Lower leg skin (tissue), 4 donors: Measurements from ENCODE around the gene MPP7. TPM values are rescaled to one million over a fixed set of nuclear protein-coding genes. Genes with fewer than 3 reads are reported as not detected.

Source experiments
- DNase-seq, 2 donors: peaks; one replicate each; pipeline ENCODE4 v3.0.0-alpha.2; 2019; ENCODE audit warnings: low spot score in 2 of 2
- H3K4me3 ChIP-seq: fragments of 200-600 bp; sonication (generic); 2 replicates; pipeline ENCODE4 v1.5.1; 2017; ENCODE audit warnings: mild to moderate bottlenecking, low read depth; ENCODE audit not compliant: poor library complexity, severe bottlenecking
- POLR2A ChIP-seq, 2 donors: fragments of 450-650 bp; IDR thresholded peaks; one replicate each; pipeline ENCODE4 v1.6.1; 2016 to 2017; ENCODE audit warnings: antibody characterized with exemption in 2 of 2, mild to moderate bottlenecking in 1 of 2, moderate library complexity in 1 of 2
- WGBS, 2 donors: methylation state at CpG; one replicate each; pipeline ENCODE4 v1.1.5; 2018; 5-methylcytosine and 5-hydroxymethylcytosine counted together
- intact Hi-C: fragments of 100-400 bp; cut with DNase I; formaldehyde crosslinking; loops from one replicate; pipeline ENCODE4 v1.15.0; 2023; ENCODE audit warnings: low total_unique reads
- total RNA-seq, 4 donors: library from RNA; depleted of rRNA; stranded (reverse); fragments of >200 nt; gene quantifications; one replicate each; pipeline ENCODE4 v1.1.0, GENCODE V29; 2016
- TF ChIP-seq, protein P1 (sequence below), 3 donors: fragments of 450-650 bp; IDR thresholded peaks; one replicate each; pipeline ENCODE4 v1.5.1; 2016; ENCODE audit warnings: antibody characterized with exemption in 3 of 3, mild to moderate bottlenecking in 3 of 3, moderate library complexity in 2 of 3

Gene MPP7
- total RNA-seq, 4 donors from 2014 or later: 48.2 to 66.7 (median 59.0) TPM

DNA sequence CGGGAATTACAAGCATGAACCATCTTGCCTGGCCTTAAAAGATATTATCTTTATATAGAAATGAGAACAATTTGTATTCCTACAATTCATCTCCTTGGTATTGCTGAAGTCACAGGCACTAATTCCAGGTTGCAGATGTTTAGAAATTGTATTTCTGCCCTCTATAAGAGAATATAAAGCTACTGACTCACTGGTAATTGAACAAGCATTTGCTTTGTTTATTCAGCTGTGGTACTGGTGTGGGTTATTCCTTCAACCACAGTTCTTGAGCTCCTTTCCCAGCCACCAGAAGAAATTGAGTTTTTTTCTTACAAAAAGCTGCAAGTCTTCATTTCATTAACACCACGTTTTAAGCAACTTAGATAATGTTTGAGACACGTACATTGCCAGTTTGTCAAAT is 29.0 kb upstream of the MPP7 start:
- no peak for DNase-seq
- intact Hi-C loops: no loop called here
- H3K4me3 ChIP-seq: no peak overlapping the region
- WGBS, 2 donors: 62 to 67% methylated on average over 3 of the region's 3 CpGs
- TF ChIP-seq POLR2A (IDR thresholded peaks at IDR 0.05): no peak
- TF ChIP-seq, protein P1, sequence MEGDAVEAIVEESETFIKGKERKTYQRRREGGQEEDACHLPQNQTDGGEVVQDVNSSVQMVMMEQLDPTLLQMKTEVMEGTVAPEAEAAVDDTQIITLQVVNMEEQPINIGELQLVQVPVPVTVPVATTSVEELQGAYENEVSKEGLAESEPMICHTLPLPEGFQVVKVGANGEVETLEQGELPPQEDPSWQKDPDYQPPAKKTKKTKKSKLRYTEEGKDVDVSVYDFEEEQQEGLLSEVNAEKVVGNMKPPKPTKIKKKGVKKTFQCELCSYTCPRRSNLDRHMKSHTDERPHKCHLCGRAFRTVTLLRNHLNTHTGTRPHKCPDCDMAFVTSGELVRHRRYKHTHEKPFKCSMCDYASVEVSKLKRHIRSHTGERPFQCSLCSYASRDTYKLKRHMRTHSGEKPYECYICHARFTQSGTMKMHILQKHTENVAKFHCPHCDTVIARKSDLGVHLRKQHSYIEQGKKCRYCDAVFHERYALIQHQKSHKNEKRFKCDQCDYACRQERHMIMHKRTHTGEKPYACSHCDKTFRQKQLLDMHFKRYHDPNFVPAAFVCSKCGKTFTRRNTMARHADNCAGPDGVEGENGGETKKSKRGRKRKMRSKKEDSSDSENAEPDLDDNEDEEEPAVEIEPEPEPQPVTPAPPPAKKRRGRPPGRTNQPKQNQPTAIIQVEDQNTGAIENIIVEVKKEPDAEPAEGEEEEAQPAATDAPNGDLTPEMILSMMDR (IDR thresholded peaks at IDR 0.05): no peak

DNA sequence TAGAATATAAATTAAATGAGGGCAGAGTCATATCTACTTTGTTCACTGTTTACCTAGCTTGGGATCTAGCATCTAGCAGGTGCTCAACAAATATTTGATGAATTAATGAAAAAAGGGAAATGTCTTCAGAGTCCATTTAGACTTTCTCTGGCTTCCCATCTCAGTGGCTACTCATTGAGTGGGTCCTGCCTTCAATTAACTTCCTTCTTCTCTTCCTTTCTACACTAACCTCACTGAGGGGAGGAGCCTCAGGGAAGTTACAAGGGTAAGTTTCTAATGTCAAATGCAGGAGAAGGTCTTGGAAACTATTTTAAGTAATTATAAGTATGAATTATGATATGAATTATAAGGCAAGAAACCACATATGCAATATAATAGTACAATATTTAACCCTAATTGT is 28.2 kb upstream of the MPP7 start:
- intact Hi-C loops: no loop called here
- no peak for DNase-seq
- TF ChIP-seq, protein P1 (IDR thresholded peaks at IDR 0.05): no peak
- no peak for TF ChIP-seq POLR2A (IDR thresholded peaks at IDR 0.05)
- H3K4me3 ChIP-seq: no peak overlapping the region

DNA sequence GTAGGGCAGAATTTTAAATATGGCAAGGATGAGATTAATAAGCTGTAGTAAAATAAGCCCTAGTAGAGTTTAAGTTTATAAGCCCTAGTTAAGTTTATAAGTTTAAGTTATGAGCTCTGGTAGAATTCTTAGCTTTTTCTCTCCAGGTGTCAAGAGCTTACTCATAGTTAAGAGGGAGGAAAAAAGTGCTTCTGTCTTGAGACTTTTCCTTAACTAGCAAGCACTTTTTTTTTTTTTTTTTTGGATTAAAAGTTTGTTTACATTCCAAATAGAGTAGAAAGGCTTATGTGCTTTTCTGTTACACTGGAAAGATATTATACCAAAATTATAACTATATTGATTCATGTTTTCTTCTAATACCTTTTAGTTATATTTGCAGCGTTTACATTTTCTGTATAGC is 25.5 kb upstream of the MPP7 start:
- no peak for DNase-seq
- no peak overlapping the region for H3K4me3 ChIP-seq
- intact Hi-C loops: no loop called here
- 92 to 100% methylated on average over 1 of the region's 1 CpG for WGBS, 2 donors
- TF ChIP-seq POLR2A (IDR thresholded peaks at IDR 0.05): no peak
- TF ChIP-seq, protein P1 (IDR thresholded peaks at IDR 0.05): no peak

DNA sequence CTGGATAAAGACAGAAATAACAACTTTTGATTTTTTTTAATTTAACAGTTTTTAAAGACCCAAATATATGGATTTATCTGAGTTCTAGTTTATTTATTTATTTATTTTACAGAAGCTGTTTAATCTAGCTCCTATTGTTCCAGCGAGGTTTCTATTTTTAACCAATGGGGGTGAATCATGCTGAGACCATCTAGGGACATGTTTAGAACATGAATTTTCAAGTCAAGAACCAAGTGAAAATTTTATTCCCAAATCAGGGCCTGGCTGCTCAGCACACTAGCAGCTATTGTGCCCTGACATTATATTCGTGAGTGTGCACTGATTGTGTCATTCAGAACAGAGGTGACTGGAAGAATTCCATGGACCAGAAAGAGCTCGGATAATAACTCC is 24.6 kb upstream of the MPP7 start:
- TF ChIP-seq, protein P1 (IDR thresholded peaks at IDR 0.05): no peak
- no peak for TF ChIP-seq POLR2A (IDR thresholded peaks at IDR 0.05)
- intact Hi-C loops: no loop called here
- no peak overlapping the region for H3K4me3 ChIP-seq
- WGBS, 2 donors: 35 to 37% methylated on average over 3 of the region's 3 CpGs
- no peak for DNase-seq

DNA sequence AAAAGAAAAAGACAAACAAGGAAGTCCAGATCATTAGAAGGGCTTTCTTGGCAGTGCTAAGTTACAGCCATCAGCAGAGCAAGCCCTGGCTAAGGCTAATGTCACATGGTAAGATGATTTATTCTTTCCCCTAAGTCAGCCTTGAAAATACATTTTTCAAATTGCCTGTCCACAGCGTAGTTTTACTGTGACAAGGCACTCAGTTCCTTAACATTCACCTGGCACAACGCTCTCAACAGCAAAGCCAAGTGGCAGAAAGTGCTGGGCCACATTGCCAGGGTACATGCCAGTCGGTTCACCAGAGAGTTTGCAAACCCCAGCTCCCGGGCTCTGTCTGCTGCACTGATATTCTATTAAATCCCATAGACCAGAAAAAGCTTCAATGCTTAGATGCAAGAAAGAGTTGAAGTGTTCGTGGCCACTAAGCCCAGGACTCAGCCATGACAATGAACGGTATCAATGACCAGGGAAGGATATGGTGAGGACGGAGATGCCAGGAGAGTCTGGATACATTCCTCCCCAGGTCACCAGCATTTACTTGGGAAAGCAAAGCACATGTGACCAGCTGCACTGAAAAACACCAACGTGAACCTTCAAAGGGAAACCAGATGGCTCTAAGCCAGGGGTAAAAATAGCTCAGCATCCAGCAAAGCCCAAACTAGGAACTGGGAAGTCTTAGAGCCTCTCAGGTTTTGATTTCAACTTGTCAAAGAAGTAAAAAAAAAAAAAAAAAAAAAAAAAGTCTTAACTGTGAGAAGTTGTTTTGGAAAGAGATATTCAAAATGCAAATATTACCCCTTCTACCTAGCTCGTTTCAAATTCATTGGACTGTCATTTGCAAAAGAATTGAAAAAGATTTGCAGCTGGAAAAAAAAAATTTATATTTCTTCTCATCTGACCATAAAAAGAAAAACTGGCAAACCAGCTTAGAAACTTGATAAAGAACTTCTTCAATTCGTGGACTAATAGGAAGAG is 23.9 kb upstream of the MPP7 start:
- intact Hi-C loops: no loop called here
- no peak overlapping the region for H3K4me3 ChIP-seq
- 13 to 15% methylated on average over 10 of the region's 10 CpGs for WGBS, 2 donors
- TF ChIP-seq, protein P1 (IDR thresholded peaks at IDR 0.05): no peak
- TF ChIP-seq POLR2A (IDR thresholded peaks at IDR 0.05): no peak
- DNase-seq: peak in 1 of 2 donors; percentile 22
